Measurements from ENCODE around the gene KCNJ5.
A peak's percentile ranks its signal among the peaks of the same experiment; 100 is the strongest.
"Not testable (repeated sequence)": the region's sequence is repeated elsewhere in the genome, so short reads cannot be mapped to it uniquely, and the experiment has no call there.

Gene KCNJ5

DNA sequence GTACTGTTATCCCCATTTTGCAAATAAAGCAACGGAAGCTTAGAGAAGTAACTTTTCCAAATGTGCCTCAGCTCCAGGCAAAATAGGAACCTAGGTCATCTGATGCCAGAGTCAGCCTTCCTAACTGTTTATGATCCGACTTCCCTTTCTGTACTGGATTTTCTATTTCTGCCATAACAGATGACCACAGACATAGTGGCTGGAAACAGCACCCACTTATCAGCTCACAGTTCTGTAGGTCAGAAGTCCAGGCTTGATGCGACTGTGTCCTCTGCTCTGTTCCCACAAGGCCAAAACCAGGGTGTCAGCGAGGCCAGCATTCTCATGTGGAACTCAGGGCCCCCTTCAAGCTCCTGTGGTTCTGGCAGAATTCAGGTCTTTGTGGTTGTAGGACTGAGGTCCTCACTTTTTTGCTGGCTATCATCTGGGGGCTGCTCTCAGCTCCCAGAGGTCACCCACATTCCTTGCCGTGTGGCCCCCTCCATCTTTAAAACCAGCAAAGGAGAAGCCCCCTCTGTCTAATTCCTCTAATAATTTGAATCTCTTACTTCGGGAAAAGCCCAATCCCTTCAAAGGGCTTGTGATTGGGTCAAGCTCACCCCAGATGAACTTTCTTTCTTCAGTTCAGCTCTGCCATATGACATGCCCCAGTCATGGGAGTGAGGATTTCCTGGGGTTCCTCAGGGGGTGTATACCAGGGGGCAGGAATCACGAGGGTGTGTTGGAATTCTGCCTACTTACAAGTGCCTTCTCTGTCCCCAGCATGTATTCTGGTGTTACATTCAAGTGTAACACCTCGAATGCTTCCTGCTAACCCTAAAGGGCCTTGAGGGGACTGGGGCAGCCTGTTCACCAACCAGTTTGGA lies 15.3 kb downstream of the KCNJ5 start:
- peak in 1 of 42 donors; percentile 23 for DNase-seq
- intact Hi-C loops (cut with DNase I), result no loop called here

DNA sequence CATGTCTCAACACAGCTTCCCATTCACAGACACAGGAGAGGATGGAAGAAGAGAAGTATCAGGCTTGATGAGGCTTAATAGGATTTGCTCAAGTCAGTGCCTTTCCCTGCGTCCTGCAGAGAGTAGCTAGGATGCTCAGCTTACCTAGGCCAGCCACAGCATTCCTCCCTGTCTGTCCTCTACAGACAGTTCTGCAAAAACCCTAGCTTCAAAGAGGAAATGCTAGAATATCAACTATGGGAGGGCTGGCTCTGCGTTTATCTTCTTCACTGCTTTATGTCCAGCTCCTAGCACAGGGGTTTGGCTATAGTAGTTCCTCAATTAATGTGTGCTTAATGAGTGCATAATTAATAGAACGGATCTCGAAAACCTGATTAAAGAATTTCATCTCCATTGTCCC lies 16.4 kb downstream of the KCNJ5 start:
- intact Hi-C loops (cut with DNase I), result no loop called here
- DNase-seq, result no peak

DNA sequence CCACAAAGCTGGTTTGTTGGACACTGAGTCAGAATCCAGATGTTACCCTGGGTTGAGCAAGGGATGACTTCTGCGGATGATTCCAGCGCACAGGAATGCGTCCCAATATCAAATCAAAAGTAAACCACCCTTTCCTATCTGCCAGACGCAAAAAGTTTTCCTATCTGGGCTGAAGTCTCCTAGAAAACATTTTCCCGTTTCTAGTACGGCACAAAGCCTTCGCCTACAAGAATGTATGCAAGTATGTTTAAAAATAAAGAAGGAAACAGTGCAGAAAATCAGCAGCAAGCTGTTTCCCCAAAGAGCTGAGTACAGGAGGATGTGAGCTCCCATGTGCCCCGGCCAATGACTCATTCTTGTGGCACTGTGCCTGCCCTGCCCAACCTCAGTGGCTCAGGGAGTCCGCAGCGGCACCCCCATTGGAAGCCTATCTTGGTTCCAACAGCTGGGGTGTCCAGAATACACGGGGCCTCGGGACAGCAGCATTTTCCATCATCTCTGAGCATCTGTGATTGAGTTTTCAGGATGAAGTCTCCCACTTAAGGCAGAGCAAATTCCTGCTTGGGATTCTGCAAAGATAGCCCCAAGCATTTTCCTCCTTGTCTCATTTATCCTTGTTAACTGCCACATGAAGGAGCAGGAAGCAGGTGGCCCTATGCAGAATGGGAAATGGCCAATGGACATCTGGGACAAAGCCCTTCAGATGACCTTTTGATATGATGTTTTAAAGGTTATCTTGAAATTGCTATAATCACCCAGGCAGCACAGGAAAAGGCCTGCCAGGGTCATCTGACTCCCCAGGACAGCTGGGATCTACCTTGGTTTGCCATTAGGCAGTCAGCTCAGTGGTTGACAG lies 17.5 kb downstream of the KCNJ5 start:
- intact Hi-C loops (cut with DNase I), result no loop called here
- DNase-seq, result peak in 28 of 42 donors; percentile 32 to 76 (median 50)

DNA sequence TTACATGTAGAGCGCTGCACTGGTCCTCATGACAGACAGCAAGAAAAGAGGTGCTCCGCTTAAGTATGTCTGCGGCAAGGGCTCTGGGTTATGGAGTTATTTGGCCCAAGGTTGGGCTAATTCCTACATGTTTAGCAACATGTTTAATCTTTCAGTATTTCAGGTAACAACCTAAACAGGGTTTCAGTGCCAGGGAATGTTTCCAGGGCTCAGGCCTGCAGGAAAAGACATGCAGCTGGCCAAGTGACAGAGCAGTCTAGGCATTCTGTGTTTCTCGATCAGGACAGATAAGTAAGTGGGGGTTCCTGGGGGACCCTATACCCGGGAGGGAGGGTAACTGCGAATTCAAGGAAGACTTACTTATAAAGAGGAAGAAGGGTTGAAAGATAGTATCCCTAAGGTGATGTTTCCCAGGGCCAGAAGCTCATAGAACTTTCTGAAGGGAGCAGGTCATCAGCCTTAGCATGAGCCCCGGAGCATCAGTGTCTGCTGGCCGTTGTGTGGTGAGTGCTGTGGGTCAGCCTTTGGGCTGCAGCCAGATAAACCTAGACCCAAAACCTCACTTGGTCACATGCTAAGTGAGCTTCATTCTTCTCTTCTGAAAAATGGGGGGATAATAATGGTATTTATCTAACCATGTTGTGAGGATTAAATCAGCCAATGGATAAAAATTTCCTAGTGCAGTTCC lies 18.4 kb downstream of the KCNJ5 start:
- intact Hi-C loops (cut with DNase I), result no loop called here
- no peak for DNase-seq

DNA sequence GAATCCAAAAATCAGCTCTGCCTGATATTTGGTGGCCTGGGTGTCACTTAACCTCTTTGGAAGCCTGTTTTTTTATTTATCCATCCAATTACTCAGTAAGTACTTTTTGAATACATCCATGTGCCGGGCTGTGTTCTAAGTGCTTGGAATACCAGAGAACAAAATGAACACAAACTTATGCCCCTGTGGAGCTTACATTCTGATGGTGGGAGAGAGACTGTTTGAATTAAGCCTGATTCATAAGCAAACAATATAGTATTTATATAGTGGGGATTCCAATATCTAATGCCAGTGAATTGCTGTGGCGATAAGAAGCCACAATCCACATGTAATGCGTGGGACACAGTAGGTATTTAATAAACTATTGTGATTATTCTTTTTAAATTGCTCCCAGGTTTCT lies 19.4 kb downstream of the KCNJ5 start:
- no peak for DNase-seq
- intact Hi-C loops (cut with DNase I), result no loop called here

DNA sequence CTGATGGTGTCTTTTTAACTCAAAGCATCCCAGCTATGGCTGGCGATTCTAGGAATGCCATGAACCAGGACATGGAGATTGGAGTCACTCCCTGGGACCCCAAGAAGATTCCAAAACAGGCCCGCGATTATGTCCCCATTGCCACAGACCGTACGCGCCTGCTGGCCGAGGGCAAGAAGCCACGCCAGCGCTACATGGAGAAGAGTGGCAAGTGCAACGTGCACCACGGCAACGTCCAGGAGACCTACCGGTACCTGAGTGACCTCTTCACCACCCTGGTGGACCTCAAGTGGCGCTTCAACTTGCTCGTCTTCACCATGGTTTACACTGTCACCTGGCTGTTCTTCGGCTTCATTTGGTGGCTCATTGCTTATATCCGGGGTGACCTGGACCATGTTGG lies 20.1 kb downstream of the KCNJ5 start:
- intact Hi-C loops (cut with DNase I), result no loop called here
- DNase-seq, result no peak

DNA sequence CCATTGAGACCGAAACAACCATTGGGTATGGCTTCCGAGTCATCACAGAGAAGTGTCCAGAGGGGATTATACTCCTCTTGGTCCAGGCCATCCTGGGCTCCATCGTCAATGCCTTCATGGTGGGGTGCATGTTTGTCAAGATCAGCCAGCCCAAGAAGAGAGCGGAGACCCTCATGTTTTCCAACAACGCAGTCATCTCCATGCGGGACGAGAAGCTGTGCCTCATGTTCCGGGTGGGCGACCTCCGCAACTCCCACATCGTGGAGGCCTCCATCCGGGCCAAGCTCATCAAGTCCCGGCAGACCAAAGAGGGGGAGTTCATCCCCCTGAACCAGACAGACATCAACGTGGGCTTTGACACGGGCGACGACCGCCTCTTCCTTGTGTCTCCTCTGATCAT lies 20.5 kb downstream of the KCNJ5 start:
- intact Hi-C loops (cut with DNase I), result no loop called here
- no peak for DNase-seq

DNA sequence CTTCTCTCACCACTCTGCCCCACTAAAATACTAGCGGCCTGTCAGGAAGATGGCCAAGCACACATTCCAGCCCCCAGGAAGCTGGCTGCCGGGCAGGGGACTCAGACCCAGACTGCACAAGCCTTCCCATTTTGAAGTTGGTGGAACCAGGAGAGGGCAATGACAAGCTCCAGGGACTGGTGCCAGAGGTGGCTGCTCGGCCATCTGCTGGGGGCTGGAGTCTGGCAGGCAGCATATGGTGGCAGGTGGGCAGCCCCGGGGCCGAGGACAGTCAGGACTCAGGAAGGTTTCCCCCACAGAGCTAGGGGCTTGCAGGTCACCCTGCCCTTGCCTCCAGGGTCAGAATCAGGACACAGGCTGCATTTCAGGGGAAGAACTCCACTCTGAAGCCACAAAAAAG lies 22.6 kb downstream of the KCNJ5 start:
- peak in 1 of 42 donors; percentile 12 for DNase-seq
- intact Hi-C loops (cut with DNase I), result no loop called here

DNA sequence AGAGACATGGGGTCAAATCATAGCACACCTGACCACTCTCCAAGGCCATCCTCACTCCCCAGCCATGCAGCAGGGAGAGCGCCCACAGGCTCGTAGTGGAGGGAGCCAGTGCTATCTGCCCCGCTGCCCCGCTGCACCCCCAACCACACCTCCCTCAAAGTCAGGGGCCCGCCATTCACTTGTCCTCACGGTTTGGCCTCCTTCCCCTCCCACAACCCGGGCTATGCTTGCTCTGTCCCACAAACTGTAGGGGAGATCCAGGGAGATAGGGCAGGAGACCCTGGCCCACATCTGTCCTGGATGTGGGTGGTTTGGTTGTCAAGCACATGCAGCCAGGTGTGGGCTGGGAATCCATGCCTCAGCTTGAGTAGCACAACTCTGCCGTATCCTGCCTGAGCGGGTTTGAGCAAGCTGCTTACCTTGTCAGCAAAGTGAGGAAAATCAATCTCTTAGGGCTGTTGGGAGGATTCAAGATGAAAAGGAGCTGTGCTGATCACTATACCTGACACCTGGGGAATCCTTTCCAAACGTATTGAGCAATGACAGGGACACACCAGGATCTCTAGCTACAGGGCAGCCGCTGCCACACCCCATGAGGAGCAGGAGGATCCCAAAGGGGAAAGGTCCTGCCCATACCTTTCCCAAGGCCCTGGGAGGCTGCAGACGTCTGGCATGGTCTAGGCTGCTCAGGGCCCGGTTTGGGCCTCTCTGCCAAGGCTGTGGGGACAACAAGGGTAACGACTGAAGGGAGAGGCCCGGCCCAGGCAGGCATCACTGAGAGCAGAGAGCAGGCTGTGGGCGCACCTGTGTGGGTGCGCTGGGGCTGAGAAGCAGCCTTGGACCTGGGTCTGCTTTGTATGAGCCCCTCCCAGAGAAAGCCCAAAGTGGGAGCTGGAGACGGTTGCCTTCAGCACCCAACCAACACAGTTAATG lies 23.3 kb downstream of the KCNJ5 start:
- intact Hi-C loops (cut with DNase I), result no loop called here
- DNase-seq, result no peak

DNA sequence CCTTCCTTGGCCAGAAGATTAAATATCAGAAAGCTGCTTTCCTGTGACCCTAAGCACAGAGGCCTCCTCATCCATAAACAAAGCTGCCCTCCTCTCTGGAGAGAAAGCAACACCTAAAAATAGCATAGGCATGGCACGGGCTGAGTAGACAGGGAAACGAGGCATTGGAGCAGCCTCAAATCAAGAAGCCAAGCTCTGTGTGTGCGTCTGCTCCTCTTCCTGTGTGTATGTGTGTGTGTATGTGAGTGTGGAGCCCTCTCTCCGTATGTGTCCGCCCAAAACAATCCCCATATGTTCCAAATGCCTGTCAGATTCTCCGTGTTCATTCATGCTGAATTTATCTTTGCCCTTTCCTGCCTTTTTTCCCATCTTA lies 24.0 kb downstream of the KCNJ5 start:
- intact Hi-C loops (cut with DNase I), result no loop called here
- no peak for DNase-seq

DNA sequence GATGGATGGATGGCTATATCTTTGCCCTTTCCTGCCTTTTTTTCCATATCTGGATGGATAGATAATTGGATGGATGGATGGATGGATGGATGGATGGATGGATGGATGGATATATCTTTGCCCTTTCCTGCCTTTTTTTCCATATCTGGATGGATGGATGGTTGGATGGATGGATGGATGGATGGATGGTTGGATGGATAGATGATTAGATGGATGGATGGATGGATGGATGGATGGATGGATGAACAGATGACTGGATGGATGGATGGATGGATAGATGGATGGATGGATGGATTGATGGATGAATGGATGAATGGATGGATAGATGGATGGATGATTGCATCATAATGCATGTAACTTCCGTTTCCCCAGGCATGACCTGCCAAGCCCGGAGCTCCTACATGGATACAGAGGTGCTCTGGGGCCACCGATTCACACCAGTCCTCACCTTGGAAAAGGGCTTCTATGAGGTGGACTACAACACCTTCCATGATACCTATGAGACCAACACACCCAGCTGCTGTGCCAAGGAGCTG lies 24.9 kb downstream of the KCNJ5 start:
- intact Hi-C loops (cut with DNase I), result no loop called here

DNA sequence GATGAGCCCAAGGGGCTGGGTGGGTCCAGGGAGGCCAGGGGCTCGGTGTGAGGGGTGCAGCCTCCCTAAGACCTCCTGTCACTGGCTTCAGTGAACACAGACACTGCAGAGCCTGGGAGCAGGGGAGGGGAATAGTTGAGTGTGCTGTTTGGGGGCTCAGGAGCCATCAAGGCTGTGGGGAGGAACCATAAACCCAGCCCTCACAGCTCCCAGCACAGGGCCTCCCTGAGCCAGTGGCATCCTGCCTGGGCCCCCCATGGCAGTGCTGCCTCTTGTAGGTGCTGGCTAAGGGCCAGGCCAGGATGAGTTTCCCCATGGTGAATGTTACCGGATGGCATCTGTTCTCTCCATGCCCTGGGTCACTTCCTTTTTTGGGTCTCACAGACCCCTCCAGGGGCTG lies 25.5 kb downstream of the KCNJ5 start:
- no peak for DNase-seq
- intact Hi-C loops (cut with DNase I), result no loop called here

More for the DNA sequence above, 24.9 kb downstream of the KCNJ5 start:
- no peak for DNase-seq

DNA sequence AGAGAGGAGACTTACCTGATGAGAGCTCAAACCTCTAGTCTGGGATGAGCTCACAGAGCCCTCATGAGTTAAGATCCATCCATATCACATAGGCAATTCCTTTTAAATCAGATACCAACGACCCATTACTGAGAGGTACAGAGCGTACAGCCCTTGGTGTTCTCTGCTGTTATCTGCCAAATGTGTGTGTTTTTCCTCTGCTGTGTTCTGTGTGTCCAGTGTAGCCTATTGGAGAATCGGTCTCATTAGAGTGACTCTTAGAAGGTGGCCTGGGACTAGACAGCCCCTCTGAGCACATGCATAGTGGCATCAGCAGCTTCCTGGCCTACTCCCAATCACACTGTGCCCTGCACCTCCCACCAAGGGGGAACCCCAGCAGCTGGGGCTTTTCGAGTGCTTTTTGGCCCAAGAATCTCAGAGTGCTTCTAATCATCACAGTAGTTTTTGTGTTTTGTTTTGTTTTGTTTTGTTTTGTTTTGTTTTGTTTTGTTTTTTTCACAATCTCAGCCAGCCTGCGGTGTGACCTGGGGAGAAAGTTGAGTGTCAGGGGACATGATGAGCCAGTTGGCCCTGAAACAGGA lies 26.1 kb downstream of the KCNJ5 start:
- intact Hi-C loops (cut with DNase I), result no loop called here
- DNase-seq, result no peak

DNA sequence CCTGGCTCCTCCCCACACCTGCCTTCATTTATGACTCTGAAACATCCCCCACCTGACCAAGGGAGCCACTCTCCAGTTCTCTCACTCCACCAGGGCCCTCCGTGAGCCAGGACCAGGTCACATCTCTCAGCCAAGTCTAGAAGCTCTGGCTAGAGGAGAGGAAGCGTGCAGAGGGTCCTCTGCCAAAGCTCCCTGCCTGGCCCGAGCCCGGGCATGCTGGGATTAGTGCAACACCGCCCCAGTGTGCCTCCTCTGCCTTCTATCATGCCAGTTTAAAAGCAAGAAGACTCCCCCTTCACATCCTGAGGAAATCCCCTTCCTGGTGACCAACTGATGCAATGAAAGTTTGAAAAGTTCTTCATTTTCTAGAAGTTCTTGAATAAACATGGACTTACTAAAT lies 28.1 kb downstream of the KCNJ5 start:
- intact Hi-C loops (cut with DNase I), result no loop called here
- peak in 1 of 42 donors; percentile 56 for DNase-seq

DNA sequence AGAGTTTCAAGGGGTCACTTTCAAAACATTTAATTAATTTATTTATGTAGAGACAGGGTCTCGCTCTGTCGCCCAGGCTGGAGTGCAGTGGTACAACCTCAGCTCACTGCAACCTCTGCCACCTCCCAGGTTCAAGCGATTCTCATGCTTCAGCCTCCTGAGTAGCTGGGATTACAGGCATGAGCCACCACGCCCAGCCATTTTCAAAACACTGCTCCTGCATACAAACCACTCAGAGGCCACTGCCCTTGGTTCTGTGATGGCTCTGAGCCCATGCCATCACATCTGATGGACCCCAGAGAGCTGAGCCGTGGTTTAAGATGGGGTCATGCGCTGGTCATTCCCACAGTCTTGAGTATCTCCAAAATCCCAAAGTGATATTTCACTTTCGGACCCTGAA lies 28.5 kb downstream of the KCNJ5 start:
- intact Hi-C loops (cut with DNase I); DNase-seq: not testable (repeated sequence)

DNA sequence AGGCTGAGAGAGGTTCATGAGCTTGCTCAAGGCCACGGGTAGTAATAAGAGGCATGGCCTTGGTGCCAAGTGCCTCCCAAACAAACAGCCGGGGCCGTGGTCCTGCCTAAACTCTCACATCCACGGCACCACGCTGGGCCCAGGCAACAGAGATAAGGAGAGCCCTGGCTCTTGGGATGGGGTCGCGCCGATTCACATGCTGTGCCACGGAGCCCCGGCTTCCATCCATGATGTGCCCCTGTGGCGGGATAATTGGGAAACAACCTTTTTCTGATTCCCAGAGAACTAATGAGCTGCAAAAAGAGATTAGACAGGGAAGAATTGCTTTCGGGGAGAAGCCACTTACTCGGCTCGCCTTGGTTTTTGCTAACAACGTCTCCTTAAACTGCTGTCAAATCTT lies 29.5 kb downstream of the KCNJ5 start:
- DNase-seq, result no peak
- intact Hi-C loops (cut with DNase I), result no loop called here

DNA sequence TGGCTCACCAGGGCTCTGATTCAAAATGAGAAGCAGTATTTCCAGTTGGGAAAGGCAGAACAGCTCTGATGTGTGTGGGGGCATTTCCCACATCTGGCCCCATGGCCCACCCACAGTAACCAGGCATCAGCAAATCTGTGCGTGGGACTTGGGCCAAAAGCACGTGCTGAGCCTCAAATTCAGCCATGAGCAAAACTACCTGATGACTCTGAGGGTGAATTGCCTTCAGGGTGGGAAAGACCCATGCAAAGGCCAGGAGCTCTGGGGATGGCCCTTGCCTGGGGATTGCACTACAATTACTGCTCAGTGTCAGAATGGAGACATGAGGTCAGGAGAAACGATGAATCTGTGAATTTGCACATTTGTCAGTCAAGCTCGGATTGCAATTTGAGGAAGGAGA lies 30.6 kb downstream of the KCNJ5 start:
- intact Hi-C loops (cut with DNase I), result no loop called here
- DNase-seq, result no peak

DNA sequence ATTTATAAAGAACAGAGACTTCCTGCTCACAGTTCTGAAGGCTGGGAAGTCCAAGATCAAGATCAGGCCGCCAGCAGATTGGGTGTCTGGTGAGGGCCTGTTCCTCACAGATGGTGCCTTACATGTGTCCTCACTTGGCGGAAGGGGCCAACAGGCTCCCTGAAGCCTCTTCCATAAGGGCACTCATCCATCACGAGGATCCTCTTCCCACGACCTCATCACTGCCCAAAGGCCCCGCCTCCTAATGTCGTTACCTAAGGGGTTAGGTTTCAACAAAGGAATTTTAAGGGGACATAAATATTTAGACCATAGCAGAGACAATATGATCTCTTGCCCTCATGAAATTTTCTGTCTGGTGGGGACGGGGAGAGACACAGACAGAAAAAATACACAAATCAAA lies 32.9 kb downstream of the KCNJ5 start:
- no peak for DNase-seq

More for the DNA sequence above, 32.9 kb downstream of the KCNJ5 start:
- intact Hi-C loops (cut with DNase I), result no loop called here
